Activated effector memory CD4-positive, alpha-beta T cell treated with anti-CD3 and anti-CD28 coated beads, Interleukin-2, amount 50 U/mL, for 16 hours (primary cell): ENCODE results near the gene SLC25A25.

Source experiments
- DNase-seq: peaks from one replicate; pipeline ENCODE4 v3.0.0-alpha.2; 2020

The SLC25A25 gene

DNA sequence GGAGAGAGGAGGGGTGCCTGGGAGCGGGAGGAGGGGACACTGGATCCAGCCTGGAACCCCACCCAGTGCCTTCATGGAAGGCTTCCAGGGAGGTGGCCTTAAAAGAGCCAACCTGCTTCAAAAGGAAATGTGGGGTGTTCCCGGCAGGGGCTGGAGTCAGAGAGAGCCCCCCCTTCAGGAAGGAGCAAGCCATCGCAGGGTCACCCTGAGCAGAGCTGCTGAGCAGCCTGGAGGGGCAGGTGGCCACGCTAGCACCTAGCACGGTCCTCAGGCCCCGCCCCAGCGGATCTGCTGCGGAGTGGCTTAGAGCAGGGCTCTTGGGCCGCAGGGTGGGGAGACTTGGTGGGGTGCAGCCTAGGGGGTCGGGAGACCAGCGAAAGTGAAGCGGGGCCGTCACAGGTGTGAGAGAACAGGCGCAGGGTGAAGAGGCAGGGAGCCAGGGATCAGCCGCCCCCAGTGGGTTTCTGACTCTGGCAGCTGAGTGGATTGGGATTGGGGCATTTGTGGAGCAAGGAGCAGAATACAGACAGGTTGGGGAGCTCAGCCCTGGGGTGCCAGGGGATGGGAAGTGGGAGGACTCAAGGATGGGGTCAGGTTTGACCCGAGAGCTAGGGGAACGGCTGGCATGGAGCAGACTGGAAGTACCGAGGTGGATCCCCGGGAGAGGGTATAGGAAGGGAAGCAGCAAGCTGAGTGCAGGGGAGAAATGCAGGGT, 82.7 kb downstream of the SLC25A25 start:
- peak; percentile 63 for DNase-seq

DNA sequence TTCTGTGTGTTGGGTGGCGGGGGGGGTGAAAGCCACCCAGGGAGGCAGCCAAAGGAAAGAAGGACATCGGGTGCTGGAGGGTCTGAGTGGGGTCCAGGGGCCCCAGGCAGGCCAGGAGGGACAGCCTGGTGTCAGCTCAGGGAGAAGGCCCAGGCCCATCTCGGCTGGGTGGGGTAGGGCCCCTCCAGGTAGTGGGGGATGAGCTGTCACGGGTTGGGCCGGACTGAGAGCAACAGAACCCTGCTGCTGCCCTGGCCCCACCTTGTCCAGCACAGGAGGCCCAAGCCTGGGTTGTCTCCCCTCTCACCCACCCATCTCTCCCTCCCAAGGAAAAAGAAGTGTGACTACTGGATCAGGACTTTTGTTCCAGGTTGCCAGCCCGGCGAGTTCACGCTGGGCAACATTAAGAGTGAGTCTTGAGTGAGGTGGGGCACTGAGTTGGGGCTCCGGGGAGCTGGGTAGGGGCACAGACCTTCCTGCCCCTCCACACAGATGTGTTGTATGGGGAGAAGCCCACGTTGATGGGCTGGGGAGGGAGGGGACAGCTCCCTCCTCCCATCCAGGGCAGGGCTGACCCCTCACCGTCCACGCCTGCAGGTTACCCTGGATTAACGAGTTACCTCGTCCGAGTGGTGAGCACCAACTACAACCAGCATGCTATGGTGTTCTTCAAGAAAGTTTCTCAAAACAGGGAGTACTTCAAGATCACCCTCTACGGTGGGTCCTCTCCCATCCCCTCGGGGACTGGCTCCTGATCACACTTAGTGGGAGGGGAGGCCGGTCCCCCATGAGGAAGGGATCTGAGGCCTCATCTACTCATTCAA, 83.5 kb downstream of the SLC25A25 start:
- peak; percentile 56 for DNase-seq

DNA sequence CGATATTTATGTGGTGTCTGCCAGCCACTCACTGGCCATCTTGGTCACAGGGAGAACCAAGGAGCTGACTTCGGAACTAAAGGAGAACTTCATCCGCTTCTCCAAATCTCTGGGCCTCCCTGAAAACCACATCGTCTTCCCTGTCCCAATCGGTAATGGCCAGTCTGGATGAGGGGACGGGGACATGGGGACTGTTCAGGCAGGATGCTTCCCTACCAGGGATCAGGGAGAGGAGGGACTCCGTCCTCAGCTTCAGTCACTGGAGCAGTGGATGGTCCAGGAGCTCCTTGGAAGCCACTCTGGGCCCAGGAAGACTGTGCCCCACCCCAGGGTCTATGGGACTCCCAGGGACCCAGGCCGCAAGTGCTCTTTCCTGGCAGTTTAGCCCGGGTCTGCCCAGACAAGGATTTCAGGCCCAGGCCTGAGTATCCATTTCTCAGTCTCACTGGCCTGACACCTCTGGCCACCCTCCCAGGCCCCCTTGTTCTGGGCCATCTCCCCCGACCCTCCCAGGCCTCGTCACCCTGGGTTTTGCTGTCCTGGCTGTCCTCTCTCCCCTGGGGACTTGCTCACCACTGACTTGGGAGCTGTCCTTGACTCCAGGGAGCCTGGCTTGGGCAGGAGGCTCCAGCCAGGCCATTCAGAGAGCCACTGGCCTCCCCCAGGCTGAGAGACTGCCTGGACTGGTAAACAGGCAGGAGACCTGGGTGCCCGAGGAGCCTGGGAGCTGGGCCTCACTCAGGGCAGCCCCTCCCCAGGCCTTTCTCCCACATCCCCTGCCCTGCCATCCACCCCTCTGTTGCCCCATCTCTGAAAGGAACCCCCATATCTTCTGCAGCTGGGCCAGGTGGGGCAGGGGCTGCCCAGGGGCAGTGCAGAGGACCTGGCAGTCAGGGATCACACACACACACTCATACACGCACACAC, 84.4 kb downstream of the SLC25A25 start:
- DNase-seq: peak; percentile 53

DNA sequence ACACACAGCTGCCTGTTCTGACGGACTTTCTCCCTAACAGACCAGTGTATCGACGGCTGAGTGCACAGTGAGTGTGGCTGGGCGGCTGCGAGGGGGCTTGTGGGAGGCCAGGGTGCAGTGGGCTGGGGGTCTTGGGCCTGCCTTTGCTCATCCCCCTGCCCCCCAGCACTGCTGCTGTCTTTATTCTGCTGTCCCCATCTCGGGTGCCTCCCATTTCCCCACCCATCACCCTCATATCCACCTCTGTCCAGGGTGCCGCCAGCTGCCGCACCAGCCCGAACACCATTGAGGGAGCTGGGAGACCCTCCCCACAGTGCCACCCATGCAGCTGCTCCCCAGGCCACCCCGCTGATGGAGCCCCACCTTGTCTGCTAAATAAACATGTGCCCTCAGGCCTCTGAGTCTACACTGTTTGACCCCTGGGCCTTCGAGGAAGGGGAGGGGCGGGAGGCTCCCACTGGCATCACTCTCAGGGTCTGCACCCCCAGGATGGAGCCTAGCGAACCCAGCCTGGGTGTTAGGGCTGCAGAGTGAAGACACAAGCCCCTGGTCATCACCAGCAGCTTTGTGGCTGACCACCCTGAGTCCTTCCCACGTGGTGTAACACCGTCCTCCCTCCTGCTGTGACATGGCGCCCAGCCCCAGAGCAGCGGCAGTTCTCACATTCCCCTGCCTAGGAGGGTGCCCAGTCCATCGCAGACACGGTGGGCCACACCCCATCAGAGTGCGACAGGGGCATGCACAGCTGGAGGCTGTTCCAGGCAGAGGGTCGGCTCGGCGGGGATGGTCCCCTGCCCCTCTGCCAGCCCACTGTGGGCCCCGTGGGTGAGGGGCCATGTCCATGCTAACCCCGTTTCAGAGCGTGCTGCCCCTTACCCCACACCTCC, 85.3 kb downstream of the SLC25A25 start:
- peak; percentile 58 for DNase-seq

DNA sequence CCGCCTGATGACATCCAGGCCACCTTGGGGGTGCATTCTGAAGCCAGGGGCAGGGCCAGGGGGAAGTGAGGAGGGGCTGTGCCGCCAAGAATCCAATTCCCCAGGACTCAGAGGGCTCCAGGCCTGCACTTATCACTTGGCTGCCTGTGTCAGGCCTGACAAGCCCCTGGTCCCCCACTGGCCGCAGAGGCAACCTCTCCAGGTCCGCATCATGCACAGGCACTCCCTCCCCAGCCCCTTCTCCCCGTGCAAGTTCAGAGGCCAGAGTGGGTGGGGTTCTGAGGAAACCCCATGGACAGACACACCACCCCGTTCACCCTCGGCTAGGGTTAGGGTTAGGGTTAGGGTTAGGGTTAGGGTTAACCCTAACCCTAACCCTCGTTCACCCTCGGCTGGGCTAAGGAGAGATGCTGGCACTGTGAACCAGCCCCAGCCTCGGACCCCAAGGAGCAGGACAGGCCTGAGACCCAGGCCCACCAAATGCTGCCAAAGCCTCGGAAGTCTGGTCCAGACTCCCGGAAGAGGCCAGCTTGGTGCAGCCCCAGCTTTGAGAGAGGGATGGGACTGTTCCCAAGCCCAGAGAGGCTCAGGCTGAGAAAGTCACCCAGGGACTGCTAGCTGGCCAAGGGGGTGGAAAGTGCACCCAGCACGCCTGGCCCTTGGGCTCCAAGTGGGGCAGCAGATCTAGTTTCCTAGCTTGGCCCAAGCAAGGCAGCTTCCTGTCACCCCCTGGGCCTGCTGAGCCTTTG, 86.1 kb downstream of the SLC25A25 start:
- DNase-seq: peak; percentile 53

DNA sequence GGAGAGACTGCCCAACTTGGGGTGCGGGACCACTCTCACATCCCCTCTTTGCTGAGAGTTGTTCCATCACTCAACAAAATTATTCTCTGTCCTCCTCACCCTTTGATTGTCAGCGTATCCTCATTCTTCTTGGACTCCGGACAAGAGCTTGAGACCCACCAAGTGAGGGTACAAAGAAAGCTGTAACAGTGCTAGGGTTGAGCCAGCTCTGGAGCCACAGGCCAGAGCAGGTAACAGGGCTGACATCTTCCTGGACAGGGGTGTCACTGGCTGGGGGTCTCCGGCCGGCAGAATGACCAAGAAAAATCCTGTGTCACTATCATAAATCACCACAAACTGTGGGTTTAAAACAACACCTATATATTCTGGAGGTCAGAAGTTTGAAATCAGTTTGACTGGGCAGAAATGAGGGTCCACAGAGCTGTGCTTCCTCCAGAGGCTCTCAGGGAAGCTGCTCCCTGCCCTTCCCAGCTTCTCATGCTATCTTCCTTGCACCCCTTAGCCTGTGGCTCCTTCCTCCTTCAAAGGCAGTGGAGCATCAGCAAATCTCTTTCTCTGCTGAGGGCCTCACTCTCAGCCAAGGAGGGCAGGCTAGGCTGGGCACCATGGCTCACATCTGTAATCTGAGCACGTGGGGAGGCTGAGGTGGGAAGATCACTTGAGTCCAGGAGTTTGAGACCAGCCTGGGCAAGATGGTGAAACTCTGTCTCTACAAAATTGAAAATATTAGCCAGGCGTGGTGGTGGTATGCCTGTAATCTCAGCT, 87.9 kb downstream of the SLC25A25 start:
- DNase-seq: peak; percentile 57
